GM18858 (cell line): Measurements from ENCODE around the gene GZF1.
A peak's percentile ranks its signal among the peaks of the same experiment; 100 is the strongest.

ENCODE experiments used
- ATAC-seq: cut with Tn5 transposase; IDR thresholded peaks from one replicate; pipeline ENCODE4 v1.9.1; 2021; ENCODE audit not compliant: unreplicated experiment

The GZF1 gene

DNA sequence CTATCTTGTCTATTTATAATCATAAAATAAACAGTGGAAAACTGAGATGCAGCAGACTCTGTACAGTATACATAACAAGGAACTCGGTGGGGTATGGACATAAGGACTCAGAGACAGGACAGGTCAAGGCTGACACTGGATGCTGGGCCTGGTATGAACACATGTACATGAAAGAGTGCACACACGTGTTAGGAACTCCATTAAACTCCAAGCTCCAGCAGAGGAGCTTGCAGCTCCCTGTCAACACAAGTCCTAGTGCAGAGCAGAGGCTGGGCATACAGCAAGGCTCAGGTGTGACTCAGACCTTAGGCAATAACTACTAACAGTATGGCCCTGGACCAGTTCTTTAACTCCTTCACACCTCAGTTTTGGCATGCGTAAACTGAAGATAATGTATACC, 42.2 kb downstream of the GZF1 start:
- no peak for ATAC-seq

DNA sequence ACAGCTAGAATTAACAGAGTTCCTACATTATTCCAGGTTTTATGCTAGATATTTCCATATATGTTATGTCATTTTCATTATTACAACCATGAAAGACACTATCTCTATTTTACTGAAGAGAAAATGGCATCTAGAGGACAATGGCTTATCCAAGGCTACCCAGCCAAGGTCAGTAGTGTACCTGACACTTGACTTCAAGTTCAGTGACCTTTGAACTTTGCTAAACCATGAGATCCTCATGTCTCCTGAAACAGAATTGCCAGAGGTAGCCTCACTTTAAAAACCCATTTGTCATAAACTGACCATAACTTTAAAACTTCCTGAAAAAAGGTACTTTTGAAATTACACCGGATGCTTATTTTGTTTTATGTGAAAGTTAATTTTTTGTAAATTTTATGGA, 44.9 kb downstream of the GZF1 start:
- ATAC-seq = no peak

DNA sequence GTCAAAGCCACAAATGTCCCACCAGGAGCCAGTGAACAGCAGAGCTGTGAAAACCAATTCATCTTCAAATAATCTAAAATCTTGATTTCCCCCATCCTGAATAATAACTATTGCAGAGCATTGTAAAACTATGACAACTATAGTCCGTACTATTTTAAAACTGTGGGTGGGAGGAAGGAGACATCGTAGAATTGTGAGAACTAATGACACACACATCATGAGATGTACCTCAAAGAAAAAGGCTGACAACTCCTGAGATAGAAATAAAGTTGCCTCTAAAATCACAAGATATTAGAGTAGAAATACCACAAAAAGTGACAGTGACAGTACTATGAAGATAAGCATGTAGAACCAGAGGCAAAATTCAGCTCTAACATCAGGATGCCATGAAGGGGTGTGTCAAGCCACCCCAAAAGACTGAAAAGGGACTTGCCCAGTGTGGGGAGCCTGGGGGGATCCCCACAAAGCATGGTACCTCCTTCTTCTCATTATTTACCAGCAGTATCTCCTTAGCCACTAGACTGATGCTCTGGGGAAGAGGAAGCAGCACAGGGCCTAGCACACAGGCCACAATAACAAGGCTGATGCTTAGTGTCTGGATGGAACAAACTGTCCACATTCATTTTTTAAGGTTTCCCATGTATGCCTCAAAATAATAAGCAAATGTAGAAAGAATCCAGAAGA, 45.9 kb downstream of the GZF1 start:
- ATAC-seq = peak; percentile 85

GRCh38 chr20:23408957-23409356, 47.0 kb downstream of the GZF1 start:
- ATAC-seq = no peak

DNA sequence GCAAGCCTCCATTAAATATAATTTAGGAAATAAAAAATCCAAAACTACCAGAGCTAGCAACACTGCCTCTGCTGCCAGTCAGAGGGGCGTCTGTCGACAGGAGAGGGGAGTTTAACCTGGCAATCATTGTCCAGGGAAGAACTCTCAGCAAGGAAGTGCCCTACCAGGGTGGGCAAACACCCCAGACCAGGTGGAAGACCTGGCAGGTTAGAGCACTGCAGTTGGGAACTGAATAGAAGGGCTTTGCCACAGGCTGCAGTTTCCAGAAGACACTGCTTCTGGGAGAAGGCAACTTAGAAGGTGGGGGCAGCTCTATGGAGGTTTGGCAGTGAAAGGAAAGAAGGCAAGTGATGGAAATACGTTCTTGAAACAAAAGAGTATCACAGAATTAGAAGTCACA, 47.8 kb downstream of the GZF1 start:
- ATAC-seq = no peak

GRCh38 chr20:23410916-23411695, 49.1 kb downstream of the GZF1 start:
- no peak for ATAC-seq

- ATAC-seq = no peak
Measured at GRCh38 chr20:23412026-23412425, 50.0 kb downstream of the GZF1 start.

- no peak for ATAC-seq
Measured at GRCh38 chr20:23413862-23414422, 52.0 kb downstream of the GZF1 start.

DNA sequence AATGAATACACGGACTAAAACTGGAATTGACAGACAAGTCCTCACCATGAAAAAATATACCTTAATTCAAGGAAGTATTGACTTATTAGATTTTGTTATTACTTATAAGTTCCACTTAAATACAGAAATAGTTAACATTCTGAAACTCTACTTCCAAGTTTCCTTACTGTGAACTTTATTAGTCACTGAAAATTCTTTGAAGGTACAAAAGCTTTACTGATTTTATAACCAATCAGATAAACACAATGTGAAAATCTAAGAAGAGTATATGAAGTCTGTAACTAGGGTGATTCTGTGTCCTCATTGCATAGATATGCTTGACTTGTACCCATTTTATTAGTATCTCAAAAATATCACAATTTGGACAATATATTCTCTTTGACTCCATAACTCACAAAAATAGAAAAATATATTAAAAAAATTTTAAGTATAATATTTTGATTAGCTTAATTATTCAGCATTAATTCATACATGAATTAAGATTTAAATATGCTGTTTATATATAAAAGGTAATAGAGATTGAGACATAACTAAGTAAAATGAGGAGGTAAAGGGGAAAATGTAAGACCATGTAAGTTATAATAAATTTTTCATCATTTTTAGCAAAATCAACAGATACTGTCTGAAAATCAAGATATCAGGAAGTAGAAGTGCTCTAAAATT, 52.7 kb downstream of the GZF1 start:
- no peak for ATAC-seq

DNA sequence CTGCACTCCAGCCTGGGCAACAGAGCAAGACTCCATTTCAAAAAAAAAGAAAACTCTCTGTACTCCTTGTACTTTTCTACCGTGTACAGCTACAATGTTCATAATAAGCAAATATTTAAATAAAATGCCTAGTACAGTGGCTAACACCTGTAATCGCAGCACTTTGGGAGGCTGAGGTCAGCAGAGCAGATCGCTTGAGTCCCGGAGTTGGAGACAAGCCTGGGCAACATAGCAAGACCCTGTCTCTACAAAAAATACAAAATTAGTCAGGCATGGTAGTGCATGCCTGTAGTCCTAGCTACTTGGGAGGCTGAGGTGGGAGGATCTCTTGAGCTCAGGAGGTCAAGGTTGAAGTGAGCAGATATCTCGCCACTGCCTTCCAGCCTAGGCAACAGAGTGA, 53.6 kb downstream of the GZF1 start:
- no peak for ATAC-seq

GRCh38 chr20:23415959-23416583, 54.1 kb downstream of the GZF1 start:
- no peak for ATAC-seq

DNA sequence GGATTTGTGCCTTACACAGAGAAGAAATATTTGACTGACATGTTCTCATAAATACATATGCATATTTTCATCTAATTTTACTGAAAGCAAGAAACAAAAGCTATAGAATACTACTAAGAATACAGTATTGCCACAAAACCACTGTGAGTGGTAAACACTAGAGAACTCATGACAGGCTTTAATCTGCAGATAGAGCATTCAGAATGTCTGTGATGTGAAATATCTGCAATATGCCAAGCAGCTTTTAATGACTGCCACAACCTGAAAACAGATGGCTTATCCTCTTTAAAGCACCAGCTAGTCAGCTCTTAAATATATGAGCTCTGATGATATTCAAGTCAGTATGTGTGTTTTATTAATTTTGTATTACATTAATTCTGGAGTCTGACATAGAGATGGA, 55.9 kb downstream of the GZF1 start:
- no peak for ATAC-seq

DNA sequence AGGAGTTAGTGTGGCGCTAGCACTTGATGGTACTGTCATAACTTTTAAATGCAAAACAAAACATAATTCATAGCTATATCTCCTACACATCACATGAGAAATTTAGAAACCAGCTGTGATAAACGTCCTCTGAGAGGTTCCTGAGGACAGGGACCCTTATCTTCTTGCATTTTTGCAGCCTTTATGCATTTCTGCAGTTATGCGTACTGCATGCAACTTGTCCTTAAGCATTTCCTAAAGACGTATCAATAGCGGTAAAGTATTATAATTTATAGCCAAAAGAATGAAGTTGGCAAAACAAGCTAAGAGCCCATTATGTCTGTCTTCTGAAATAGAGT, 57.6 kb downstream of the GZF1 start:
- ATAC-seq = no peak

DNA sequence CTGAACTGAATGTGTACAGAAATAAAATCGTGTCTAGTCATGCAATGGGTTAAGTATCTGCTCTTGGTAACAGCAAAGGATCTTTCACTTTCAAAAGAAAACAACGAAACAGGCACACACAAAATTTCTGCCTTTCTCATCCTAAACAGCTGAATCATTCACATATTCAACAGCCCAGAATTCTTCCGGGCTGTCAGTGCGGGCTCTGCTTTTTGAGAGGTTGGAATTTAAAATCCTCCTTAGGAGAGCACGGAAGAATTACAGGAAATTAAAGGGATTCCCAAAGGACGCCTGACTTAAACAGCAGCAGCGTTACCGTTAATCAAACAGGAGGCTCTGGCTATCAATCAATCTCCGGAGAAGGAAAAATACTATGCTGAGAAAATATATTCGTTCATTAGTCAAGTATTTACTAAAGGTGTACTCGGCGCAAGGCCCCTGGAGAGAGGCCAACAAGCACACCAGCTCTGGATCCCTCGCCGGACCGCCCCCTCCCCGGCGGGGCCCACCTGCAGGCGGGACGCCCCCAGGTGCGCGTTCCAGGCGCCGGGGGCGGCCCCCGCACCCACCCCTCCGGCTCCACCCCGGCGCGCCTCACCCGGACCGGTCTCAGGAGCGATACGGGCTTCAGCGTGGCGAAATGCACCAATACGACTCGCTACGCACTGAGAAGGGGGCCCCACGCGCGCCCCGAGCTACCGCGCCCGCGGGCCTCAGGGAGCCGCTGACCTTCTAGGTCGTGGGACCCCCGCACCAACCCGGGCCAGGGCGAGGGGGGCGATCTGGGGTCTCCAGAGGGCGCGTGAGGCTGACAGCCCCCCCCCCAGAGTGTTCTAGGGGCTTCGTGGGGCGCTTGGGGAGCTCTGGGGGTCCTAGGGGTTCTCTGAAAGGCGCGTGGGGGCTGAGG, 58.3 kb downstream of the GZF1 start:
- ATAC-seq = no peak

GRCh38 chr20:23420943-23421931, 59.3 kb downstream of the GZF1 start, which contains the start of gene NAPB:
Gene NAPB, minus strand, starts transcription at chr20:23421488. Its CDS starts 86 bp downstream, at chr20:23421402.
- peak; percentile 96 for ATAC-seq
